GM18909 (cell line): ENCODE results near the gene GUK1.
"Not testable (repeated sequence)": the region's sequence is repeated elsewhere in the genome, so short reads cannot be mapped to it uniquely, and the experiment has no call there.

Experiments used
- ATAC-seq: cut with Tn5 transposase; IDR thresholded peaks from one replicate; pipeline ENCODE4 v1.9.1; 2021; ENCODE audit warnings: mild to moderate bottlenecking; ENCODE audit not compliant: unreplicated experiment, poor library complexity

GUK1 gene

GRCh38 chr1:228102791-228103620 lies 37.1 kb upstream of the GUK1 start, which contains the start of gene C1orf35:
Gene C1orf35 (minus strand): TSS chr1:228103325. CDS start chr1:228103227, 98 bp downstream.
- peak; percentile 74 for ATAC-seq

- ATAC-seq, result no peak
These were observed 35.4 kb upstream of the GUK1 start for GRCh38 chr1:228104526-228105269.

GRCh38 chr1:228105270-228105995 lies 34.6 kb upstream of the GUK1 start:
- ATAC-seq, result no peak

- no peak for ATAC-seq
These were observed 33.9 kb upstream of the GUK1 start for GRCh38 chr1:228105996-228106799.

GRCh38 chr1:228106800-228107054 lies 33.4 kb upstream of the GUK1 start:
- no peak for ATAC-seq

- ATAC-seq, result no peak
These were observed 32.4 kb upstream of the GUK1 start for GRCh38 chr1:228107636-228108035.

- ATAC-seq, result no peak
These were observed 31.9 kb upstream of the GUK1 start for GRCh38 chr1:228108055-228108690.

GRCh38 chr1:228108742-228109072 lies 31.4 kb upstream of the GUK1 start:
- no peak for ATAC-seq

GRCh38 chr1:228109073-228109961 lies 30.8 kb upstream of the GUK1 start, which contains the start of gene MRPL55:
Gene MRPL55 (minus strand): TSS chr1:228109299. CDS start chr1:228108260, 1,039 bp downstream.
- peak; percentile 91 for ATAC-seq

- peak; percentile 1 for ATAC-seq
These were observed 30.1 kb upstream of the GUK1 start for GRCh38 chr1:228109962-228110488.

GRCh38 chr1:228110556-228110955 lies 29.5 kb upstream of the GUK1 start:
- no peak for ATAC-seq

GRCh38 chr1:228111315-228111714 lies 28.8 kb upstream of the GUK1 start:
- ATAC-seq, result not testable (repeated sequence)

- ATAC-seq, result no peak
These were observed 27.9 kb upstream of the GUK1 start for GRCh38 chr1:228112167-228112566.

GRCh38 chr1:228112617-228113016 lies 27.5 kb upstream of the GUK1 start:
- no peak for ATAC-seq

- ATAC-seq, result no peak
These were observed 25.3 kb upstream of the GUK1 start for GRCh38 chr1:228114827-228115226.

GRCh38 chr1:228117335-228117734 lies 22.7 kb upstream of the GUK1 start:
- no peak for ATAC-seq

- no peak for ATAC-seq
These were observed 22.0 kb upstream of the GUK1 start for GRCh38 chr1:228118040-228118439.

- ATAC-seq, result no peak
These were observed 19.7 kb upstream of the GUK1 start for GRCh38 chr1:228120351-228120750.
